HepG2 (cell line): ENCODE results near the gene FUT8. TPM values are rescaled to one million over a fixed set of nuclear protein-coding genes. Genes with fewer than 3 reads are reported as not detected.

ENCODE experiments used
- ATAC-seq: fragments of 200-7000 bp; cut with Tn5 transposase; 3 replicates; pipeline ENCODE4 v1.9.1; 2020; ENCODE audit warnings: mild to moderate bottlenecking, moderate library complexity
- BruUV-seq: library from RNA; stranded (reverse); fragments of 400-500 nt; replicated peaks from 2 replicates; lab custom pipeline; 2021; lab: Mats Ljungman, UMichigan
- CTCF ChIA-PET: fragments of 300-600 bp; formaldehyde crosslinking; extraction: SDS; loops from one replicate; lab custom pipeline; 2021; ENCODE audit warnings: low total read pairs, inconsistent platforms, low intra/inter-chr PET ratio; lab: Yijun Ruan, JAX
- POLR2A ChIA-PET: fragments of 350-600 bp; sonication (Branson Sonifier 250); formaldehyde crosslinking; loops from one replicate; lab custom pipeline; 2020; ENCODE audit warnings: antibody characterized with exemption, inconsistent platforms; lab: Yijun Ruan, JAX
- DNase-seq: peaks from one replicate; pipeline ENCODE4 v3.0.0-alpha.2; 2015; ENCODE audit warnings: low spot score
- FAIRE-seq: peaks from 3 replicates; lab custom pipeline; 2011; peaks lifted over from hg19 to GRCh38; lab: Jason Lieb, UNC
- H2AFZ ChIP-seq: one replicate; pipeline ENCODE4 v1.6.1; 2011; ENCODE audit warnings: low read length, inconsistent platforms
- H3K27ac ChIP-seq: fragments of 300-600 bp; 3 replicates; pipeline ENCODE4 v1.8.0; 2011; ENCODE audit warnings: mixed run types, mild to moderate bottlenecking, mixed read lengths, low read length, inconsistent platforms; ENCODE audit not compliant: insufficient read depth; ENCODE audit errors: extremely low read length
- H3K27me3 ChIP-seq, 2 experiments: fragments of 200-600 bp in 1 of 2; 2 replicates in 1 of 2; 3 replicates in 1 of 2; pipeline versions ENCODE4 v1.6.0 to v1.8.0; 2011; ENCODE audit warnings: low read length in 2 of 2, mild to moderate bottlenecking in 2 of 2, moderate library complexity in 2 of 2, inconsistent platforms in 1 of 2; ENCODE audit not compliant: insufficient read depth in 2 of 2, control insufficient read depth in 1 of 2
- H3K36me3 ChIP-seq, 2 experiments: fragments of 200-600 bp in 1 of 2; replicated peaks in 1 of 2; 2 replicates in 1 of 2; 3 replicates in 1 of 2; pipeline versions ENCODE4 v1.5.1 to v1.8.0; 2011; ENCODE audit warnings: low read length in 2 of 2, inconsistent platforms in 1 of 2; ENCODE audit not compliant: insufficient read depth in 2 of 2, control insufficient read depth in 1 of 2
- H3K4me1 ChIP-seq: 2 replicates; pipeline ENCODE4 v1.5.1; 2012; ENCODE audit warnings: low read length, inconsistent platforms; ENCODE audit not compliant: insufficient read depth
- H3K4me2 ChIP-seq: 2 replicates; pipeline ENCODE4 v1.6.0; 2011; ENCODE audit warnings: low read depth, low read length, inconsistent platforms
- H3K4me3 ChIP-seq, 3 experiments: fragments of 200-600 bp in 1 of 3; sonication (generic), shearing (Covaris generic) in 1 of 3; replicated peaks in 1 of 3; 2 replicates each; pipeline ENCODE4 v1.5.1; 2011 to 2016; ENCODE audit warnings: low read length in 3 of 3, inconsistent platforms in 2 of 3, low read depth in 2 of 3, mild to moderate bottlenecking in 2 of 3, control low read depth in 1 of 3, mixed read lengths in 1 of 3; ENCODE audit not compliant: insufficient read depth in 1 of 3
- H3K79me2 ChIP-seq: one replicate; pipeline ENCODE4 v1.6.1; 2011; ENCODE audit warnings: low read length, inconsistent platforms; ENCODE audit not compliant: insufficient read depth
- H3K9ac ChIP-seq: 2 replicates; pipeline ENCODE4 v1.6.0; 2011; ENCODE audit warnings: mild to moderate bottlenecking, low read depth, low read length, inconsistent platforms; ENCODE audit not compliant: insufficient read depth
- H3K9me3 ChIP-seq: 2 replicates; pipeline ENCODE4 v1.5.1; 2012; ENCODE audit warnings: mild to moderate bottlenecking, low read length
- H4K20me1 ChIP-seq: 2 replicates; pipeline ENCODE4 v1.6.0; 2011; ENCODE audit warnings: inconsistent platforms, mild to moderate bottlenecking, low read length, moderate library complexity; ENCODE audit not compliant: insufficient read depth
- BCL6 ChIP-seq: IDR thresholded peaks from 2 replicates; pipeline ENCODE4 v1.6.1; 2016; ENCODE audit warnings: missing genetic modification reagents, missing compliant biosample characterization
- ZNF567 ChIP-seq: sonication (generic); formaldehyde crosslinking; IDR thresholded peaks from 2 replicates; pipeline ENCODE4 v1.8.1; 2023; ENCODE audit warnings: mild to moderate bottlenecking, missing genetic modification reagents, borderline replicate concordance
- WGBS: methylation state at CpG from one replicate; pipeline ENCODE4 v1.1.6; 2017; ENCODE audit warnings: low lambda C conversion rate; 5-methylcytosine and 5-hydroxymethylcytosine counted together
- in situ Hi-C: cut with HindIII; loops from 2 replicates; pipeline ENCODE4 v1.10.0; 2017; ENCODE audit warnings: low pct_unique_long_range_greater_than_20kb; ENCODE audit not compliant: extremely low pct_ligation_motif_present
- intact Hi-C: fragments of 100-400 bp; cut with micrococcal nuclease; formaldehyde crosslinking; loops from one replicate; pipeline ENCODE4 v1.10.0; 2022; ENCODE audit not compliant: unreplicated experiment
- polyA plus RNA-seq, 8 experiments: library from polyadenylated mRNA; depleted of rRNA in 3 of 8; stranded (reverse) in 7 of 8; unstranded in 1 of 8; fragments of >200 nt; fragmentation: Illumina TruSeq in 4 of 8; extraction: Trizol in 4 of 8; gene quantifications; 2 replicates each; pipeline versions ENCODE4 v1.2.1 to v1.2.3, GENCODE V29; 2011 to 2016; ENCODE audit warnings: low read depth in 4 of 8, missing spikeins in 1 of 8, mixed read lengths in 1 of 8; ENCODE audit not compliant: insufficient read depth in 1 of 8
- total RNA-seq, 5 experiments: library from RNA; depleted of rRNA; stranded (reverse); fragments of >200 nt; fragmentation: Illumina TruSeq; extraction: Trizol; gene quantifications; 2 replicates each; pipeline ENCODE4 v1.2.3, GENCODE V29; 2016; ENCODE audit warnings: low read depth in 1 of 5

The FUT8 gene
- total and polyA plus RNA-seq, 2 of the 13 experiments (the other 11 are each of a cell fraction or from before 2014, with no cell fraction given), result 9.3 to 17.5 TPM

DNA sequence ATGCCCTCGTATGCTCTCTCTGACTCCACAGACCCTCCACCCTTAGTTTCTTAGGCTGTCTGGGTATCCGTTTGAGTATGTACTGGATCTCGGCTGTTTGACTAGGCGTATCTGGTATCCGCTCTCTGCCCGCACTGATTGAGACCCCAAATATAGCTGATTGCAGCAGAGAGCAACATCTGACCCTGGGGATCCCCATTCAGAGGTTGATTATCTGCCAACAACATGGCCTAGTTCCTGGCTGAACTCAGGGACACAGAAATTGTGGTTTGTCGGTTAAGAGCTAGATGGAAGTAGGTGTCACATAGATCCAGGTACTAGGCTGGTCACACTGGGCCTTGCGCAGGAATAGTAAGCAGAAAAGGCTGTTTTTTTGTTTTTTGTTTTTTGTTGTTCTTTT lies 359.9 kb downstream of the FUT8 start:
- BruUV-seq, result no TSS peak
- FAIRE-seq (no peak), DNase-seq (no peak), ATAC-seq (no peak)
- H3K9me3 ChIP-seq, result no peaks in the 10 kb centered on the region
- H3K4me2 ChIP-seq, result no peak overlapping the region
- POLR2A ChIA-PET, result no interaction called here
- peaks cover 0 to 2% of the 10 kb centered on the region in 2 experiments; a peak in 1 of 5 replicates for H3K27me3 ChIP-seq
- H3K27ac ChIP-seq, result no peak overlapping the region
- CTCF ChIA-PET, result no interaction called here
- H4K20me1 ChIP-seq, result no peaks in the 10 kb centered on the region
- intact Hi-C loops (no loop called here), in situ Hi-C loops (no loop called here)
- H3K9ac ChIP-seq, result no peak overlapping the region
- no peaks in the 10 kb centered on the region for H3K36me3 ChIP-seq
- TF ChIP-seq BCL6 (CRISPR knock-in tag), result no peak
- H3K4me3 ChIP-seq, result no peak overlapping the region
- no peaks in the 10 kb centered on the region for H3K4me1 ChIP-seq
- WGBS, result 40% methylated on average over 8 of the region's 8 CpGs
- H3K79me2 ChIP-seq, result no peaks in the 10 kb centered on the region
- H2AFZ ChIP-seq, result no peak overlapping the region

- DNase-seq (no peak), FAIRE-seq (no peak), ATAC-seq (no peak)
- Histone ChIP-seq H3K27ac (no peak overlapping the region), H2AFZ (no peak overlapping the region), H3K4me3 (no peak overlapping the region), H3K9me3 (no peaks in the 10 kb centered on the region), H3K4me1 (no peaks in the 10 kb centered on the region), H4K20me1 (no peaks in the 10 kb centered on the region), H3K27me3 (peaks cover 0 to 2% of the 10 kb centered on the region in 2 experiments; a peak in 1 of 5 replicates), H3K36me3 (no peaks in the 10 kb centered on the region), H3K9ac (no peak overlapping the region), H3K4me2 (no peak overlapping the region), H3K79me2 (no peaks in the 10 kb centered on the region)
- intact Hi-C loops (no loop called here), in situ Hi-C loops (no loop called here)
- no peak for TF ChIP-seq ZNF567 (CRISPR knock-in tag)
- BruUV-seq, result no TSS peak
- 39% methylated on average over 4 of the region's 4 CpGs for WGBS
- CTCF ChIA-PET, result no interaction called here
- POLR2A ChIA-PET, result no interaction called here
Observed at GRCh38 chr14:65772921-65773574, 360.5 kb downstream of the FUT8 start.
